T-helper 2 cell treated with Interferon-gamma antibody and Interleukin-4, amounts not matched to agents 5 μg/mL and 100 μg/mL, for 36 hours (primary cell): ENCODE results near the gene PLPPR2.
A peak's percentile ranks its signal among the peaks of the same experiment; 100 is the strongest.
"Not testable (repeated sequence)": the region's sequence is repeated elsewhere in the genome, so short reads cannot be mapped to it uniquely, and the experiment has no call there.

Source experiments
- DNase-seq: peaks from one replicate; pipeline ENCODE4 v3.0.0; 2021; ENCODE audit warnings: low spot score
- H3K27ac Mint-ChIP-seq: one replicate; pipeline ENCODE4 v1.8.0; 2021; ENCODE audit warnings: mild to moderate bottlenecking, mixed read lengths
- H3K27me3 Mint-ChIP-seq: one replicate; pipeline ENCODE4 v1.8.0; 2021; ENCODE audit warnings: low read depth, mixed read lengths
- H3K36me3 Mint-ChIP-seq: one replicate; pipeline ENCODE4 v1.8.0; 2021; ENCODE audit warnings: low read depth, mixed read lengths
- H3K4me1 Mint-ChIP-seq: one replicate; pipeline ENCODE4 v1.8.0; 2021; ENCODE audit warnings: low read depth, mixed read lengths
- H3K4me3 Mint-ChIP-seq: one replicate; pipeline ENCODE4 v1.8.0; 2022; ENCODE audit warnings: mild to moderate bottlenecking, moderate library complexity, mixed read lengths
- H3K9me3 Mint-ChIP-seq: one replicate; pipeline ENCODE4 v1.8.0; 2021; ENCODE audit warnings: mixed read lengths

PLPPR2 gene

DNA sequence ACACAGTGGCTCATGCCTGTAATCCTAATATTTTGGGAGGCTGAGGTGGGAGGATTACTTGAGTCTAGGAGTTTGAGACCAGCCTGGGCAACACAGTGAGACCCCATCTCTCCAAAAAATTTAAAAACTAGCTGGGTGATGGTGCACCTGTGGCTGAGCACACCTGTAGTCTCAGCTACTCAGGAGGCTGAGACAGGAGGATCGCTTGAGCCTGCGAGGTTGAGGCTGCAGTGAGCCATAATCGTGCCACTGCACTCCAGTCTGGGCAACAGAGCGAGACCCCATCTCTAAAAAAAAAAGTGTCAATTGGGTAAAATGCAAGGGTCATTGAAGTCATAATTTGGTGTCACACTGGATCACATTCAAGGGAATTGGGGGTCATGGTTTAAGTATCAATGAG, 1.1 kb upstream of the PLPPR2 start:
- H3K27me3 Mint-ChIP-seq, H3K9me3 Mint-ChIP-seq, H3K27ac Mint-ChIP-seq, DNase-seq, H3K36me3 Mint-ChIP-seq, H3K4me1 Mint-ChIP-seq, H3K4me3 Mint-ChIP-seq: not testable (repeated sequence)

DNA sequence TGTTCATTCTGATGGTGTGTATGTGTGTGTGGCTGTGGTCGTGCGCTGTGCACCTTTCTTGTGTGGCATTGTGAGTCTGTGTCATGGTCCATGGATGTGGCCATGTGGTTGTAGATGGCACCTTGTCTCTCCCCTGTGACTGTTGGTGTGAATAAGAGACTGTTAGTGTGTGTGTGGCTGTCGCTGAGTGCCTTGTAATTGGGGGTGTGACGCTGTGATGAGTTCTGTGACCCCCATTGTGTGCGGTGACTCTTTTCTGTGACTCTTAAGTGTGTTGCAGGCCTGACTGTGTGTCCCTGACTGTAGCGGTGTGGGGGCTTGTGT, 804 bp downstream of the PLPPR2 start:
- Mint-ChIP-seq H3K36me3 (no peaks in the 10 kb centered on the region), H3K9me3 (no peaks in the 10 kb centered on the region), H3K4me1 (peaks cover 5% of the 10 kb centered on the region), H3K4me3 (peak overlapping the region; percentile 77), H3K27ac (peak overlapping the region; percentile 12), H3K27me3 (peaks cover 6% of the 10 kb centered on the region)
- DNase-seq = no peak

DNA sequence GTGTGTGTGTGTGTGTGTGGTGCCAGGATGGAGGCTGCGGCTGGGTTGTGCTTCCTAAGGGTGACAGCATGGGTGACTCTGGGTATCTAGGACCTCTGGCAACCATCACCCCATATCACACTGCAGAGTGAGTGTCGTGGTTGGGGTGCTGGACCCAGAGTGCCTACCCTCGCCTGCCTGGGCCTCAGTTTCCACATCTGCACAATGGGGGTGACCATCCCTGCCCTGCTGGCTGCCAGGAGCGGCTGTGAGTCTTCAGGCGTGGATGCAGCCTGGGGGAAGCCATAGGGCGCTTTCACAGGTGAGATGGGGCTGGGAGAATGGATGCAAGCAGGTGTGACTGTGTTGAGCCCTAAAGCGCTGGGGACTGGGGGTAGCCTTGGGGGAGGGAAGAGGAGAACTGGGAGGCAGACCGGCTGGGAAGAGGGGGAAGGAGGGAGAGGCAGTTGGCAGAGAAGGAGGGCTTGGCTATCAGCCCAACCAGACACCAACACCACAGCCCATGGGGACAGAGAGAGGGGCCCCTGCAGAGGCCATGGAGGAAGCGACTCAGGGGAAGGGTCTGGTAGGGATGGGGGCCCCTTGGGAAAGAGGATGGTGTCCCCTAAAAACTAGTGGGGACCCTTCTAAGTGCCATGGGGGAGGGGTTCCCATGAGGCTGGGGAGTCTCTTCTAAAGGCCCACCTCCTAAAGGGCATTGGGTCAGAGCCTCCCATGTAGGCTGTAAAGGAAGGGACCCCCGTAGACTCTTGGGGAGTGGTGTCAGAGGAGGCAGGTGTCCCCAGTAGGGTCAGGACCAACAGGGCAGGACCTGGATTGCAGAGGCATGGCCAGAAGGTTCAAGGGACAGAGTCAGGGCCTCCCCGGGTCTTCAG, 1.7 kb downstream of the PLPPR2 start:
- Mint-ChIP-seq H3K9me3 (no peaks in the 10 kb centered on the region), H3K4me1 (peaks cover 5% of the 10 kb centered on the region), H3K36me3 (no peaks in the 10 kb centered on the region), H3K27ac (no peak overlapping the region), H3K4me3 (no peak overlapping the region), H3K27me3 (peaks cover 6% of the 10 kb centered on the region)
- no peak for DNase-seq

DNA sequence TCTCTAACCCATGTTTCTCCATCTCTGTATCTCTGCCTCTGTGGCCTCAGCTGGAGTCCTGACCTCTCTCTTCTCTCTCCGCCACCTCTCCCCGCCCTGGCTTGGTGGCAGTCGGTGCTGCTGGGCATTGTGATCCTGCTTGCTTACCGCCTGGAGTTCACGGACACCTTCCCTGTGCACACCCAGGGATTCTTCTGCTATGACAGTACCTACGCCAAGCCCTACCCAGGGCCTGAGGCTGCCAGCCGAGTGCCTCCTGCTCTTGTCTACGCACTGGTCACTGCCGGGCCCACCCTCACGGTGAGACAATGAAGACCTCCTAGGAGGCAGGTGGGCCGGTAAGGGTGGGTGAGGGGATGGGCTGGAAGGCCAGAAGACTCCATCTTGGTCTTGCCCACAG, 4.2 kb downstream of the PLPPR2 start:
- H3K36me3 Mint-ChIP-seq = no peaks in the 10 kb centered on the region
- no peak overlapping the region for H3K4me3 Mint-ChIP-seq
- H3K4me1 Mint-ChIP-seq = peaks cover 5% of the 10 kb centered on the region
- no peak for DNase-seq
- H3K27me3 Mint-ChIP-seq = peaks cover 6% of the 10 kb centered on the region
- H3K9me3 Mint-ChIP-seq = no peaks in the 10 kb centered on the region
- H3K27ac Mint-ChIP-seq = no peak overlapping the region

DNA sequence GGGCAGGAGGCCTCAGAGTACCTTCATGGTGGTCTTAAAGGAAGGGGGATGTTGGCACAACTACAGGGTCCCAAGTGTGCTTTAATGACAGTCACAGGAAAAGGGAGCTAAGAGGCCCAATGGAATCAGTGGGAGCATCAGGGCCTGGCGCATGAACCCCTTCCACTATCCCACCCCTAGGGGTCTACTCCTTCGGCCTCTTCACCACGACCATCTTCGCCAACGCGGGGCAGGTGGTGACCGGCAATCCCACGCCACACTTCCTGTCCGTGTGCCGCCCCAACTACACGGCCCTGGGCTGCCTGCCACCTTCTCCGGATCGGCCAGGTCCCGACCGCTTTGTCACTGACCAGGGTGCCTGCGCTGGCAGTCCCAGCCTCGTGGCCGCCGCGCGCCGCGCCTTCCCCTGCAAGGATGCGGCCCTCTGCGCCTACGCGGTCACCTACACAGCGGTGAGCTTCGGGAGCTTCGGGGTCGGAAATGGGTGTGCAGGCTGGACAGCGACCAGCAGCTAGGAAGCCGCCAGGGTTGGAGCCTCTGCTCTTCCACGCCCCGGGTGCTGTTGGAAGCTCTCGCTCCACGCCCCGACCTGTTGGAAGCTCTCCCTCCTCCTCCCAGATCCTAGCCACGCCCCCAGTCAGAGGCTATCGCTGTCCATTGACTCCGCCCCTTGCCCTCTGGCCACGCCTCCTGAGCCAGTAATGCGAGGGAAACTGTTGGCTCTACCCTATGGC, 6.0 kb downstream of the PLPPR2 start:
- Mint-ChIP-seq H3K27ac (no peak overlapping the region), H3K4me3 (no peak overlapping the region)

DNA sequence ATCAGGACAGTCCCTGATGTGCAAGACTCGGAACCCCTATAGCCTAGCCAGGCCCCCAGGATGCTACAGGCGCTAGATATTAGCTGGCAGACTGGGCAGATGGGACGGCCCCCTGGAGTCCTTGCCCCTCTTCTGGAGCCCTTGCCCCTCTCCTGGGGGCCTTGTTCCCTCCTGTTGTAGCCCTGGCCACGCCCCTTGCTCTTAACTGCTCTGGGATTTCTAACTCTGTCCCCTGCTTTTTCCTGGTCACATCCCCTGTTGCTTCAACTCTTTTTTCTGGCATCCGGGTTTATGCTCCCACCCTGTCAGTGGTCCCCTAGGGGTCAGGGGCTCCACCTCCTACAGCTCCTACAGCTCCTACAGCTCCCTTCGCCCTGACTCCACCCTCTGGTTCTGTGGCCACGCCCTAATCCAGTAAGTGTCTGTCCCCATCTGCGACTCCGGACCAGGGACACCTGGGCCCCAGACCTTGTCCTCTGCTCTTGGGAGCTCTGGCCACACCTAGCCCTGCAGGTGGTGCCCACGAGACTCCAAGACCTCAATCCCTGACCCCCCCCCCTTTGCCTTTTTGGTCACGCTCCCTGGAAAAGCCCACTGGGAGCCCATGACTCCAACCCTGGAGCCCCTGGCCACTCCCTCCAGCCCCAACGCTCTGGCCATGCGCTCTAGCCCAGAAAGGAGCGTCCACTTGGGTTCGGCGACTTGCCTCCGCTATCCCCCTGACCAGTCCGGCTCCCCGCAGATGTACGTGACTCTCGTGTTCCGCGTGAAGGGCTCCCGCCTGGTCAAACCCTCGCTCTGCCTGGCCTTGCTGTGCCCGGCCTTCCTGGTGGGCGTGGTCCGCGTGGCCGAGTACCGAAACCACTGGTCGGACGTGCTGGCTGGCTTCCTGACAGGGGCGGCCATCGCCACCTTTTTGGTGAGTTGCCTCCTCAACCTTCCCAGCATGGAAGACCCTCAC, 6.8 kb downstream of the PLPPR2 start:
- peaks cover 1% of the 10 kb centered on the region for H3K36me3 Mint-ChIP-seq
- no peaks in the 10 kb centered on the region for H3K27me3 Mint-ChIP-seq
- no peak overlapping the region for H3K27ac Mint-ChIP-seq
- H3K9me3 Mint-ChIP-seq = no peaks in the 10 kb centered on the region
- H3K4me3 Mint-ChIP-seq = no peak overlapping the region
- DNase-seq = no peak
- H3K4me1 Mint-ChIP-seq = no peaks in the 10 kb centered on the region

More for the DNA sequence above, 6.0 kb downstream of the PLPPR2 start:
- H3K4me1 Mint-ChIP-seq = no peaks in the 10 kb centered on the region
- no peak for DNase-seq
- H3K36me3 Mint-ChIP-seq = no peaks in the 10 kb centered on the region
- no peaks in the 10 kb centered on the region for H3K27me3 Mint-ChIP-seq
- no peaks in the 10 kb centered on the region for H3K9me3 Mint-ChIP-seq

DNA sequence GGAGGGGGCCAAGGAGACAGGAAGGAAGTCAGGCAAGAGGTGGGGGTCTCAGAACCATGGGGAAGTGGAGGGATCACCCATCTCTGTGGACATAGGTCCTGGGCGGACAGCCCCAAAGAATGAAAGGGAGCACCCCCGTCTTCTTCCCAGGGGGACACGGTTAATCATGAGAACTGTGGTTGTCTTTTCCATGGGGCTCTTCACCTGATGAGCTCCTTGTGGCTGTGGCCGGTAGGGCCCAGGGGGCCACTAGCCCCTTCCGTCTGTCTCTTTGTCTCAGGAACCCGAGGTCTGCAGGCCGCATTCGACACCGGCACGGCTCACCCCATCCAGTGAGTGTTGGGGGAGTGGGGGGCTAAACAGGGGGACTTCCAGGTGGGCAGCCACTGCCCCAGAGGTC, 8.6 kb downstream of the PLPPR2 start:
- no peaks in the 10 kb centered on the region for H3K9me3 Mint-ChIP-seq
- H3K36me3 Mint-ChIP-seq = peaks cover 1% of the 10 kb centered on the region
- no peak overlapping the region for H3K27ac Mint-ChIP-seq
- no peak overlapping the region for H3K4me3 Mint-ChIP-seq
- no peak for DNase-seq
- no peaks in the 10 kb centered on the region for H3K27me3 Mint-ChIP-seq
- no peaks in the 10 kb centered on the region for H3K4me1 Mint-ChIP-seq

DNA sequence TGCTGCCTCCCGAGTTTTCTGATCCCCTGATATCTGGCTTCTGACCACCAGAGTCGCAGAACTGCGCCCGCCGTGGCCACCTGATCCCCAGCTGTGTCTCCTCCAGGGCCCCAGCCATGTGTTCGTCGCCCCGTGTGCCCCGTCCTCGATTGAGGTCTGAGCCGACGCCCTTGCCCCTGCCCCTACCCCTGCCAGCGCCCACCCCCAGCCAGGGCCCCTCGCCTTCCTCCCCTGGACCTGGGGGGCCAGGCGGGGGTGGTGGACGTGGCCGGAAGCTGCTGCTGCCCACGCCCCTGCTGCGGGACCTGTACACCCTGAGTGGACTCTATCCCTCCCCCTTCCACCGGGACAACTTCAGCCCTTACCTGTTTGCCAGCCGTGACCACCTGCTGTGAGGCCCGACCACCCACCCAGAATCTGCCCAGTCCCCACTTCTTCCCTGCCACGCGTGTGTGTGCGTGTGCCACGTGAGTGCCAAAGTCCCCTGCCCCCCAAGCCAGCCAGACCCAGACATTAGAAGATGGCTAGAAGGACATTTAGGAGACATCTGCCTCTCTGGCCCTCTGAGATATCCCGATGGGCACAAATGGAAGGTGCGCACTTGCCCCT, 9.2 kb downstream of the PLPPR2 start:
- Mint-ChIP-seq H3K27me3 (no peaks in the 10 kb centered on the region), H3K4me1 (no peaks in the 10 kb centered on the region), H3K4me3 (no peak overlapping the region), H3K27ac (no peak overlapping the region), H3K9me3 (no peaks in the 10 kb centered on the region), H3K36me3 (peaks cover 1% of the 10 kb centered on the region)
- DNase-seq = no peak

DNA sequence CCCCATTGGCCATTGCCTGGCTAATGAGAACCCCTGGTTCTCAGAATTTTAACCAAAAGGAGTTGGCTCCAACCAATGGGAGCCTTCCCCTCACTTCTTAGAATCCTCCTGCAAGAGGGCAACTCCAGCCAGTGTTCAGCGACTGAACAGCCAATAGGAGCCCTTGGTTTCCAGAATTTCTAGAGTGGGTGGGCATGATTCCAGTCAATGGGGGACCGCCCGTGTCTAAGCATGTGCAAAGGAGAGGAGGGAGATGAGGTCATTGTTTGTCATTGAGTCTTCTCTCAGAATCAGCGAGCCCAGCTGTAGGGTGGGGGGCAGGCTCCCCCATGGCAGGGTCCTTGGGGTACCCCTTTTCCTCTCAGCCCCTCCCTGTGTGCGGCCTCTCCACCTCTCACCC, 9.7 kb downstream of the PLPPR2 start:
- Mint-ChIP-seq H3K9me3 (no peaks in the 10 kb centered on the region), H3K4me1 (no peaks in the 10 kb centered on the region), H3K27me3 (no peaks in the 10 kb centered on the region), H3K4me3 (no peak overlapping the region), H3K27ac (no peak overlapping the region), H3K36me3 (peaks cover 1% of the 10 kb centered on the region)
- no peak for DNase-seq

DNA sequence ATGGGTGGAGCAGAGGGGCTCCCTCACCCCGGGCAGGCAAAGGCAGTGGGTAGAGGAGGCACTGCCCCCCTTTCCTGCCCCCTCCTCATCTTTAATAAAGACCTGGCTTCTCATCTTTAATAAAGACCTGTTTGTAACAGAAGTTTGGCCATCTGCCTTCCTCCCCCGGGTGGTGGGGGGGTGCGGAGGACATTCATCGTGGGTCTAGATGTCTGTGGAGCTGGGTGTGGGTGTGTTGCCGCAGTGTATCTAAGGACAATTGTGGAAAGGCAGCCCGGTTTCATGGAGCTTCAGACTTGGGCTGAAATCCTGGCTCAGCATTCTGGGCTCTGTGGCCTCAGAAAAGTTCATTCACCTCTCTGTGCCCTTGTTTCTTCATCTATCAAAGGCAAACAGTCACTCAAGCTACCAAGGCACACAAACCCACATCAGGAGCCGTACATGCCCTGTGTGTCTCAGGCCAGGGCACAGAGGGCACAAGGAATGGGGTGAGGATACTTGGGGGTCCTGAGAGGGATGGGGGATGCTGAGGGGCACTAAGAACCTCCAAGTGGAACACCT, 10.4 kb downstream of the PLPPR2 start:
- no peak for DNase-seq
- H3K36me3 Mint-ChIP-seq = peaks cover 2% of the 10 kb centered on the region
- H3K4me1 Mint-ChIP-seq = no peaks in the 10 kb centered on the region
- no peaks in the 10 kb centered on the region for H3K27me3 Mint-ChIP-seq
- H3K4me3 Mint-ChIP-seq = no peak overlapping the region
- H3K9me3 Mint-ChIP-seq = no peaks in the 10 kb centered on the region
- H3K27ac Mint-ChIP-seq = no peak overlapping the region

DNA sequence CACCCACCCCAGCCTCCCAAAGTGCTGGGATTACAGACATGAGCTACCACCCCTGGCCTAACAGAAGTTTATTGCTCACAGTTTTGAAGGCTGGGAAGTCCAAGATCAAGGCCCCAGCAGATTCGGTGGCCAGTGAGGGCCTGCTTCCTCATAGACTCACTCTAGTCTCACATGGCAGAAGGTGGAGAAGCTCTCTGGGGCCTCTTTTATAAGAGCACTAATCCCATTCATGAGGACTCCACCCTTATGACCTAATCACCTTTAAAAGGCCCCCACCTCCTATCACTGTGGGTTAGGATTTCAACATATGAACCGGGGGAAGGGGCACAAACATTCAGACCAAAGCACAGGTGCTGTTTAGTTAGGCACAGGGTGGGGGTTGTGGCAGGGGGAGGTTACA, 12.3 kb downstream of the PLPPR2 start:
- H3K27me3 Mint-ChIP-seq = no peaks in the 10 kb centered on the region
- H3K9me3 Mint-ChIP-seq = no peaks in the 10 kb centered on the region
- H3K27ac Mint-ChIP-seq = no peak overlapping the region
- H3K36me3 Mint-ChIP-seq = peaks cover 6% of the 10 kb centered on the region
- no peaks in the 10 kb centered on the region for H3K4me1 Mint-ChIP-seq
- H3K4me3 Mint-ChIP-seq = no peak overlapping the region
- no peak for DNase-seq

DNA sequence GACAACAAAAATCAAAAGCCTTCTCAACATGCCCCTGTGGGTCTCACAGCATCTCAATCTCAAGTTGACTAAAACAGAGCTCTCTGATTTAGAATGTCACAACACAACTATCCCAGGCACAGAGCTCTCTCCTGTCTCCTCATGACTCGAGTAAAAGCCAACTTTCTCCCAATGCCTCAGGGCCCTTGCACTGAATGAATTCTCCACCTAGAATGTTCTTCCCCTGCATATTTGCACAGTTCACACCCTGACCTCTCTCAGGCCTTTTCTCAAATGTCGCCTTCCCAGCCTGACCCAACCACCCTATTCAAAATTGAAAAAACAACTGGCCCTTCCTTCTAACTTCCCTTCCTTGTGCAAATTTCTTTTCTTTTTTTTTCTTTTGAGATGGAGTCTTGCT, 15.5 kb downstream of the PLPPR2 start:
- H3K4me1 Mint-ChIP-seq = peaks cover 5% of the 10 kb centered on the region
- H3K36me3 Mint-ChIP-seq = peaks cover 6% of the 10 kb centered on the region
- H3K9me3 Mint-ChIP-seq = no peaks in the 10 kb centered on the region
- no peak for DNase-seq
- H3K27ac Mint-ChIP-seq = no peak overlapping the region
- H3K27me3 Mint-ChIP-seq = no peaks in the 10 kb centered on the region
- H3K4me3 Mint-ChIP-seq = no peak overlapping the region

DNA sequence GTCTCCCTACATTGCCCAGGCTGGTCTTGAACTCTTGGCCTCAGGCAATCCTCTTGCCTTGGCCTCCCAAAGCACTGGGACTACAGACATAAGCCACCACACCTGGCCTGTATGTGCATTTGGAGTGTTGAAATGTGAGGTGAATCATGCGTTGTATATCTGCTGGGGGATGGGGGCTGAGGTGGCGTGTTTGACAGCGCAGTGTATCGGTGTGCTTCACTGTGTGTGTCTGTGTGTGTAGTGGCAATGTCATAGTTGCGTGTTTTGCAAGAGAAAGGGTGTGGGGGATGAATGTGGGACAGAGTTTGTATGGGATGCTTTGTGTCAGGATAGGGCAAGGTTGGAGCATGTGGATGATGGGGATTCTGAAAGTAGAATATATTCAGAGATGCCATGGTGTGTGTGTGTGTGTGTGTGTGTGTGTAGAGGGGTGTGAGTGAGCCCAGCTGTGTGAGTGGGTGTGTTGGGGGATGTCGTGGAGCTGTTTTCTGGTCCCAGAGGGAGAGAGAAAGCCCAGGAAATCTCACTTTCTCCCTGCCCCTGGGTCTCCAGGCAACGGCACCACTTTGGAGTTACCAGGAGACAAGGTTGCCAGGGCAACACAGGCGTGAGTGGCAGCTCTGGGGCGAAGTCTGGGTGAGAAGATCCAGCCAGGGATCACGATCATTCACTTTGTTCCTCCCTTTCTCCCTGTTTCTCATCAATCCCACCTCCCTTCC, 18.1 kb downstream of the PLPPR2 start:
- no peaks in the 10 kb centered on the region for H3K9me3 Mint-ChIP-seq
- peaks cover 18% of the 10 kb centered on the region for H3K4me1 Mint-ChIP-seq
- H3K4me3 Mint-ChIP-seq = no peak overlapping the region
- no peaks in the 10 kb centered on the region for H3K27me3 Mint-ChIP-seq
- no peak for DNase-seq
- peaks cover 14% of the 10 kb centered on the region for H3K36me3 Mint-ChIP-seq
- no peak overlapping the region for H3K27ac Mint-ChIP-seq
